NCI-H748 (cell line): ENCODE measurements around the gene MAP1LC3B2.
"Not testable (repeated sequence)": the region's sequence is repeated elsewhere in the genome, so short reads cannot be mapped to it uniquely, and the experiment has no call there.

Source experiments
- DNase-seq: peaks from one replicate; lab custom pipeline; 2025; ENCODE audit not compliant: unreplicated experiment; lab: John Stamatoyannopoulos, UW

The MAP1LC3B2 gene

DNA sequence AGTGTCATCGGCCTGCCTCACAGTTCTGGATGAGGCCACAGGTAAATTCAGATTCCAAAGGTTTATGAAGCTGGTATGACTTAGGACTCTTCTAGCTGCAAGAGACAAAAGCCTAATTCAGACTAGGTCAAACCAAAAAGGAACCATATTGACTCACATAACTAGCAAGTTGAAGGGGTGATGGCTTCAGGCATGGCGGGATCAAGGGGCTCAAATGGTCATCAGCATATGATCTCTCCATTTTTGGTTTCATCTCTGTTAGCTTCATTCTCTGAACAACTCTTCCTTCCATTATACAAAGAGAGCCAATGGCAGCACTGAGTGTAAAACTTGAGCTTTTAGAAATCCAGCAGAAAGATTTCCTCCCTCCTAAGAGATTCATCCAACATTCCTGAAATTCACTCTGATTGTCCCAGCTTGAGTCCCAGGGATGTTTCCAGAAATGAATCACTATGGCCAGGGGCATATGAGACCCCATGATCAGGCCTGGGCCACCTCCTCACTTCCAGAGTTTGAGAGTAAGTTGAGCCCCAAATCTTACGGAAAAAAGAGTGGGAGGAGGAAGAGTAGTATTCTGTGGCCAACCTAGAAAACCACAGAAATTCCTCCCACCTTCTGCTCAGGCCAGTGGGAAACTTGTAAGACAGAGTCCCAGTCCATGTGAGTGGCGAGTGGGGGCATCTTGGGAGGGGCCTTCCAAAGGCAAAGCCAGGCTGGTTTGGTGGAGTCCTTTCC lies 2.0 kb upstream of the MAP1LC3B2 start:
- DNase-seq: no peak

GRCh38 chr12:116558280-116559161 lies 660 bp upstream of the MAP1LC3B2 start:
- no peak for DNase-seq

DNA sequence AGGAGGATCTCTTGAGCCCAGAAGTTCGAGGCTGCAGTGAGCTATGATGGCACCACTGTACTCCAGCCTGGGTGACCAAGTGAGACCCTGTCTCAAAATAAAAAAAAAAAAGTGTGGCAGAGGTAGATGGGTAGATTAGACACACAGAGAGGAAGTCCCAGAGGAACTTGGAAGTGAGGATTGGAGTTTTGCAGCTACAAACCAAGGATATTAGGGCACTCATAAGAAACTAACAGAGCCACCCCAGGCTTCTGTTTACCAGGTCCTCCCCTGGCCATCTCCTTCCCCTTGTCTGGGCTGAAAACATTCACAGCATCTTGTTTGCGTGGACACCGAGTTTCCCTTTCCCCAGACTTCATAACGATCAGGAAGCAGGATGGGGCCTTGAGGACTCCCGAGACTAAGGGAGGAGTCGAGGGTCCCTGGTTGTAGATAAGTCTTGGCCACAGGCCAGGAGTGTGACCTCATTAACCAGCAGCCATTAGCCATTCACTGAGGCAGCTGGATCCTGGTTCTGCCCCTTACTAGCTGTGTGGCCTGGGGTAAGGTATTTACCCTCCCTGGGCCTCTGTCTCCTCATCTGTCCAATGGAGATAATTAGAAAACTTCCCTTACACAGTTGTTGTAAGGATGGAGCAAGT lies 2.1 kb downstream of the MAP1LC3B2 start:
- DNase-seq: no peak

DNA sequence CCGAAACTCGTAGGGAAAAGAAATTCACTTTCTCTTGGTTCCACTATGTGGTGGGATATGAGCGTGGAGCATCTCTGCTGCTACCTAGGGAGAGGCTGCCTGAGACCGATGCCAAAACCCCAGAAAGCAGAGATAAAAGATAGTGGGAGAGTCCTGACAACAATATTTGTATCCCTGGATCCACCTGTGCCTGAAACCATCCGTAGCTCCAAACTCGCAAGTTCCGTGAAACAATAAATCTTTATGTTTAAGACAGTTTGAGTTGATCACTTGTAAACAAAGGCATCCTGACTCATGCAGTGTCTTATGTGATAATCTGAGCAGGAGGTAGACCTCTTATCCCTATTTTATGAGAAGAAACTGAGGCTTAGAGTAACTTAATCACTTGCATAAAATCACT lies 2.9 kb downstream of the MAP1LC3B2 start:
- no peak for DNase-seq

- DNase-seq: no peak
Observed at GRCh38 chr12:116563262-116563661, 4.1 kb downstream of the MAP1LC3B2 start.

GRCh38 chr12:116564080-116564479 lies 4.9 kb downstream of the MAP1LC3B2 start:
- no peak for DNase-seq

- not testable (repeated sequence) for DNase-seq
Observed at GRCh38 chr12:116565221-116565620, 6.0 kb downstream of the MAP1LC3B2 start.

DNA sequence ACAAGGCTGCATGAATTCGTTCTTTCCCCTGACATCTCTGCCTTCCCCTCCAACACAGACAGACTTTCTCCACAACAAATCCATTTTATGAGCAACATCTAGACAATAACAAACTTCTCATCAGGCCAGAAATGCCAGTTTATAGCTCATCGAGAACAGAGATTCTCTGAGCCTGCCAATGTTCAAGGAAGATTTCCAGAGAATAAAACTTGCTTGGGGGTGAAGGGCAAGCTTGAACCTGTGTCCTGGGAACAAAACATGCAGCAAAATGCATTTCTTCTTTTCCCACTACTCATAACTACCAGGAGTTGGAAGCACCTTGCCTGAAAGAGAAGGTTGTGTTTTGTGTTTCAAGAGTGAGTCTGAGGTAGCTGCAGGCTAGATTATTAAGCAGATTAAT lies 6.8 kb downstream of the MAP1LC3B2 start:
- DNase-seq: no peak

- DNase-seq: no peak
Observed at GRCh38 chr12:116568203-116568602, 9.0 kb downstream of the MAP1LC3B2 start.

DNA sequence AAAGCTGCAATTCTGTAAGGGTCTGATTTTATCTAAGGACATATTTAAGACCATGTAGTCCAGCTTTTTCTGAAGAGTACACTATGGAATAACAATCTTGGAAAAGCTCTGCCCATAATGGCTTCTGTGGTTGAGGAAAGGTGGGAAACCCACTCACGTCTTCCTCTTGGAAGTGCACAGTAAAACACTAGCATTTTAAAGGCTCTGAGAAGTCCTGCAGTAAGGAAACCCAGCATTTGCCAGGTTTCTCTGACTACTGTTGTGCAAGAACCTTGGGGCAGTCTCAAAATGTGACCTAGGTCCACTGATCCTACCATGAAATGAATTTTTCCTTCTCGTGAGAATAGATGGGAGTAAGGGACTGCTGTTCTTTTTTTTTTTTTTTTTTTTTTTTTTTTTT lies 11.9 kb downstream of the MAP1LC3B2 start:
- no peak for DNase-seq

DNA sequence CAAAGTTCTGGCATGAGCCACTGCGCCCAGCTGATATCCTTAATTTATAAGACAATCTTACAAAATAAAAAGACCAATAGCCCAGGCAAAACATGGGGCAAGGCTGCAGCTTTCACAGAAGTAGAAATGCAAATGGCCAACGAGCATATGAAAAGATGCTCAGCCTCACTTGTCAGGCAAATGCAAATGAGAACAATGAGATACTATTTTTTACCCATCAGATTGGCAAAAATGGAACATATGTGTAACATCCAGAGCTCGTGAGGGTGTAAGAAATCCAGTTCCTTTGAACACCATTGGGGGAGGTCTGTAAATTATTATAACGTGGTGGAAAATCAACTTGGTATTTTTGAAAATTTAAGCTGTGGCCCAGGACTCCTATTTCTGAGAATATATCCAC lies 14.6 kb downstream of the MAP1LC3B2 start:
- DNase-seq: no peak

DNA sequence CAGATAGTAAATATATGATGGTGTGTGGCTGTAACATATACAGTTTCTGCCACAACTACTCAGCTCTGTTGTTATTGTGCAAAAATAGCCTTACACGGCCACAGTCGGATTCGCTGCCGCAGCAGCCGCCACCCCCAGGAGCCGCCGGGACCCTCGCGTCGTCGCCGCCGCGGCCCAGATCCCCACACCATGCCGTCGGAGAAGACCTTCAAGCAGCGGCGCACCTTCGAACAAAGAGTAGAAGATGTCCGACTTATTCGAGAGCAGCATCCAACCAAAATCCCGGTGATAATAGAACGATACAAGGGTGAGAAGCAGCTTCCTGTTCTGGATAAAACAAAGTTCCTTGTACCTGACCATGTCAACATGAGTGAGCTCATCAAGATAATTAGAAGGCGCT lies 16.6 kb downstream of the MAP1LC3B2 start:
- not testable (repeated sequence) for DNase-seq

DNA sequence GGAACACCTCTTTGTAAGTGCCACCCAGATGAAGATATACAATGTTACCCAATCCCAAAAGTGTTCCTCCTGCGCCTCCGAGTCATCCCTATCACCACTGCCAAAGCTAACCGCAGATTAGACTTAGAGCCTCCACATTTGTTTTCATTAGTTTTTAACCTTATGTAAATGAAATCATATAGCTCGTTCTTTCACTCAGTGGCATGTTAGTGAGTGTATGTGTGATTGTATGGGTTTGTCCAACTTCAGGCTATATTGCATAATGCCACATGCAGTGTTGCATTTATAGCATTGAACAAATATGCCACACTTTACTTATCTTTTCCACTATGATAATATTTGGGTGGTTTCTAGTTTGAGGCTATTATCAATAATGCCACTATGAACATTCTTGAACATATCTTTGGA lies 18.0 kb downstream of the MAP1LC3B2 start:
- no peak for DNase-seq

DNA sequence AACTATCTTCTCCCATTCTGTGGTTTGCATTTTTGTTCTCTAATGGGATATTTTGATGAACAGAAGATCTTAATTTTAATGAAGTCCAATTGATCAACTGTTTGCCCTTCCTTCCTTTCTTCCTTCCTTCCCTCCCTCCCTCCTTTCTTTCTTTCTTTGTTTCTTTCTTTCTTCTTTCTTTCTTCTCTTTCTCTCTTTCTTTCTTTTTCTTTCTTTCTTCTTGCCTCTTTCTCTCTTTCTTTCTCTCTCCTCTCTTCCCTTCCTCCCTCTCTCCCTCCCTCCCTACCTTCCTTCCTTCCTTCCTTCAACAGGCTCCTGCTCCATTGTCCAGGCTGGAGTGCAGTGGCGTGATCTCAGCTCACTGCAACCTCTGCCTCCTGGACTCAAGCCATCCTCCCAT lies 18.9 kb downstream of the MAP1LC3B2 start:
- no peak for DNase-seq

GRCh38 chr12:116582610-116583009 lies 23.4 kb downstream of the MAP1LC3B2 start:
- no peak for DNase-seq

- DNase-seq: no peak
Observed at GRCh38 chr12:116583129-116583694, 24.0 kb downstream of the MAP1LC3B2 start.

GRCh38 chr12:116587270-116587669 lies 28.1 kb downstream of the MAP1LC3B2 start:
- DNase-seq: no peak

DNA sequence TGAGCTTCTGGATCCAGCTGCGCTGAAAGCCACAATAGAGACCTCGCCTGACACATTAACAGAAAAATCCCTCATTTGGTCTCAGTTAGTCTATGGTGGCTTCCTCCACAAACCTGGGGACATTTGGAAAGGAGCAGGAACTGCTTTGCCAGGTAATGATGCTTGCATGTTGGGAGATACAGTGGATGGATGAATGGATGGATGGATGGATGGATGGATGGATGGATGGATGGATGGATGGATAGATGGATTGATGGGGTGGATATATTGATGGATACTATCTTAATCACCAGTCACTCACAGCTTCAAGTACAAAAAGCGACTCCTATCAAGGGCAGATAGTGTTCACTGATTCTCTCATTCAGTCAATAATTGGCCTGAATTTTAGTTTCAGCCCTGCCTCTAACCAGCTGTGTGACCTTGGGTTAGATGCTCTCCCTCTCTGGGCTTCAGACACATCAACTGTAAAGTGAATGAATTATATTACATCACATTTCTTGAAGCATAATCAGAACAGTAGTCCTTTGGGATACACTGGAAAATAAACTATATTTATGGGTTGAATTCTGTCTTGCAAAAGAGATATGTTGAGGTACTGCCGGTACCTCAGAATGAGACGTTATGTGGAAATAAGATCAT lies 29.3 kb downstream of the MAP1LC3B2 start:
- DNase-seq: no peak

DNA sequence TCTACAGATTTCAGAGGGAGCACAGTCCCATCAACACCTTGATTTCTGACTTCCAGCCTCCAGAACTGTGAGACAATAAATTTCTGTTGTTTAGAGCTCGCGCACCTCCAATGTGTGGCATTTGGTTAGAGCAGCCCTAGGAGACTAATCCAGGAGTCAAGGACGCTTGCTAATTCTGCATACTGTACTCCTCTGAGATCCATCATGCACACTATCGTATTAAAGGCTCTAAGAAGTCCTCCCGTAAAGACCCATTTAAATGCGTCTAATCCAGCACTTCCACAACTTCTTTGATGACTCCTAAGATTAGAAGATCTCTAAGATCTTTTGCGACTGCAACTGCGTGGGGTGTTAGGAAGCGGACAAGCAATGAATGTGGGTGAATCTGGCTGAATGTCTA lies 30.4 kb downstream of the MAP1LC3B2 start:
- DNase-seq: no peak

DNA sequence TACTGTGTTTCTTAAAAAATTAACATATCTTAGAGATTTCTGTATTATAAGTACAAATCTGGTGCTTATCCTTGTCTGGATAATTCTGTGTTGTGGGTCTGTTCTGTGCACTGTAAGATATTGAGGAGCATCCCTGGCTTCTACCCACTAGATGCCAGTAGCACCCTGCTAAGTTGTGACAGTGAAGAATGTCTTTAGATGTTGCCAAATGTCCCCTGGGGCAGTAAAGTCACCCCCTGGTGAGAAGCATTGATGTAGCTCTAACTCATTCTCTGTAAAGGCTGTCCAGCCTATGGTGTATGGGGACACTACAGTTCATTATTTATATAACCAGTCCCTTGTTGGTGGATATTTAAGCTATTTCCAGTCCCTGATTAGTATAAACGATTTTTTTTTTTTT lies 31.4 kb downstream of the MAP1LC3B2 start:
- no peak for DNase-seq
